Measurements from ENCODE around the gene TMEM183A. TPM values are rescaled to one million over a fixed set of nuclear protein-coding genes. Genes with fewer than 3 reads are reported as not detected.

TMEM183A gene
- total and polyA plus RNA-seq, 2 donors (not counting 1 experiment from before 2014, with no cell fraction given), result 61.2 to 65.2 TPM

DNA sequence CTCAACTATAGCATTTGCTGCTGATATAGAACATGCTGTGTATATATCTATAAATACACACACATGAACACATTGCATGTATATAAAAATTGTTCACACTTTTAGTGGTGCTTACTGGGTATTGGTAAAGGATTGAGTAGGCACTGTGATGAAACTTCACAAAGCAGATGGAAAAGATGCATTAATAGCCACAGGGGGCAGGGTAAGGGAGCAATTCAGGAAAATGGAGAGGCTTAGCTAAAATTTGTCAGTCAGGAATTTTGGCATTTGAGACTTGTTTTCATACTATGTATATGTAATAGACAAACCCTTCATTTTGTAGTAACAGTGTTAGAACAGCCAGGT, 18.5 kb downstream of the TMEM183A start:
- ATAC-seq (ENCODE audit: low read depth) (no peak), DNase-seq (no peak)
- intact Hi-C loops (cut with micrococcal nuclease), result loop anchor here (1.0 to 10.0 kb wide), 3 partner anchors 18 to 769 kb away; partner anchors contain the start of genes CYB5R1, TMEM183A, ZBED6 and ZC3H11A
- H3K27ac Mint-ChIP-seq, result peak overlapping the region; percentile 62
- Histone ChIP-seq H3K4me2 (replicated peaks; ENCODE audit: low read depth, low read length, poor library complexity, severe bottlenecking) (peak overlapping the region; percentile 95), H3K4me3 (ENCODE audit: control extremely low read depth in 1 of 5, extremely low read depth in 1 of 5, insufficient read depth in 1 of 5, low read depth in 2 of 5, low read length in 4 of 5) (peak overlapping the region in 3 of 5 experiments; percentile 23 to 68 (median 66)), H3K79me2 (ENCODE audit: control insufficient read depth, insufficient read depth, low read length) (no peaks in the 10 kb centered on the region), H2AFZ (ENCODE audit: insufficient read depth, low read depth, low read length, poor library complexity, severe bottlenecking) (peak overlapping the region; percentile 87), H3K9ac (ENCODE audit: low read length) (peak overlapping the region; percentile 77), H3K9me3 (ENCODE audit: control extremely low read depth in 1 of 3, control insufficient read depth in 2 of 3, insufficient read depth in 1 of 3, low read length in 2 of 3) (peaks cover 0 to 7% (median 0%) of the 10 kb centered on the region in 3 donors), H3K4me1 (ENCODE audit: control insufficient read depth in 2 of 2, insufficient read depth in 2 of 2, low read length in 2 of 2) (peaks cover 10 to 16% of the 10 kb centered on the region in 2 donors), H4K20me1 (ENCODE audit: control insufficient read depth, insufficient read depth, low read length, poor library complexity, severe bottlenecking) (no peaks in the 10 kb centered on the region), H3K36me3 (replicated peaks in 1 of 2; ENCODE audit: control extremely low read depth in 1 of 2, control insufficient read depth in 1 of 2, extremely low read depth in 1 of 2, insufficient read depth in 2 of 2, low read length in 1 of 2) (peaks cover 4 to 29% of the 10 kb centered on the region in 2 experiments), H3K27ac (ENCODE audit: low read length in 2 of 2) (peak overlapping the region in 1 of 2 donors; percentile 48), H3K27me3 (replicated peaks in 1 of 4; ENCODE audit: control extremely low read depth in 1 of 4, control insufficient read depth in 3 of 4, insufficient read depth in 4 of 4, low read length in 3 of 4) (peaks cover 0 to 16% (median 5%) of the 10 kb centered on the region in 4 experiments)
- peaks cover 16% of the 10 kb centered on the region for H3K4me1 Mint-ChIP-seq
- peaks cover 7% of the 10 kb centered on the region for H3K27me3 Mint-ChIP-seq
- TF ChIP-seq EZH2 (IDR thresholded peaks at IDR 0.05; ENCODE audit: borderline replicate concordance, insufficient read depth, low read depth, low read length, poor library complexity, severe bottlenecking), result no peak
- TF ChIP-seq, protein P1, sequence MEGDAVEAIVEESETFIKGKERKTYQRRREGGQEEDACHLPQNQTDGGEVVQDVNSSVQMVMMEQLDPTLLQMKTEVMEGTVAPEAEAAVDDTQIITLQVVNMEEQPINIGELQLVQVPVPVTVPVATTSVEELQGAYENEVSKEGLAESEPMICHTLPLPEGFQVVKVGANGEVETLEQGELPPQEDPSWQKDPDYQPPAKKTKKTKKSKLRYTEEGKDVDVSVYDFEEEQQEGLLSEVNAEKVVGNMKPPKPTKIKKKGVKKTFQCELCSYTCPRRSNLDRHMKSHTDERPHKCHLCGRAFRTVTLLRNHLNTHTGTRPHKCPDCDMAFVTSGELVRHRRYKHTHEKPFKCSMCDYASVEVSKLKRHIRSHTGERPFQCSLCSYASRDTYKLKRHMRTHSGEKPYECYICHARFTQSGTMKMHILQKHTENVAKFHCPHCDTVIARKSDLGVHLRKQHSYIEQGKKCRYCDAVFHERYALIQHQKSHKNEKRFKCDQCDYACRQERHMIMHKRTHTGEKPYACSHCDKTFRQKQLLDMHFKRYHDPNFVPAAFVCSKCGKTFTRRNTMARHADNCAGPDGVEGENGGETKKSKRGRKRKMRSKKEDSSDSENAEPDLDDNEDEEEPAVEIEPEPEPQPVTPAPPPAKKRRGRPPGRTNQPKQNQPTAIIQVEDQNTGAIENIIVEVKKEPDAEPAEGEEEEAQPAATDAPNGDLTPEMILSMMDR (IDR thresholded peaks at IDR 0.05), result no peak
- POLR2A ChIA-PET, result interaction anchor here (1.2 kb wide), 1 partner anchor 19 kb away, joined by 3 read pairs; the partner anchor contains the start of gene TMEM183A
- CTCF ChIA-PET, result interaction anchor here (1.0 to 1.7 kb wide), 5 partner anchors 11 to 27 kb away, joined by 3 to 7 read pairs (median 5); partner anchors contain the start of gene TMEM183A
- H3K9me3 Mint-ChIP-seq (ENCODE audit: insufficient read depth), result no peaks in the 10 kb centered on the region
- peak overlapping the region; percentile 70 for H3K4me3 Mint-ChIP-seq

DNA sequence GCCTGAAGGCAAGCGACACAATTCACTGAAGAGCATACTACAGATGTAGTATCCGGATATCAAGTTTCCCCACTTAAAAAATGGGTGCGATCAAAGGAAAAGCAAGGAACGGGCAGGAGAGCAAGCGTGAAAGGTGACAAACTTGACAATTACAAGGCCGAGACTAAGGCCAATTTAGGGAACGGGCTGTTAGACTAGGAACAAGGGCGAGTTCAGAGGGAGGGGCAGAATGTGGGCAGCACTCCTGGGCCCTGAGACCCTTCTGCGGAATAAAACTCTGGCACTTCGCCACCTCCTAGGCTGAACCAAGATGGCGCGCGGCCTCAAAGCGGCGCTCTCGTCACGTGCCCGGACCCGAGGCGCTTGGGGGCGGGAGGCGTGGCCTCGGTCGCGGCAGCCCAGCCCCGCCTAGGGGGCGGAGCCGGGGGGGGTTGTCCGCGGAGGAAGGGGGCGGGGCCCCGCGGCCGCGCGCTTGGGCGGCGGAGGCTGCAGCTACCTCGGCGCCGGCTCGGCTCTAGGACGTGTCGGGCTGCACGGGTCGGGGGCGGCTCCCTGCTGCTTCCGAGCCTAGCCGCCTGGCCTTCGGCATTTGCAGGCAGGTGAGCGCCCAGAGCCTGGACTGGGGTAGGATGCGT, 19.0 kb downstream of the TMEM183A start, which contains the start of gene PPFIA4:
Gene PPFIA4, plus strand, starts transcription at position 461 of the 635 bp plus-strand sequence. CDS start 12,518 bp downstream, outside the sequence.
- Histone ChIP-seq H4K20me1 (ENCODE audit: control insufficient read depth, insufficient read depth, low read length, poor library complexity, severe bottlenecking) (no peaks in the 10 kb centered on the region), H3K79me2 (ENCODE audit: control insufficient read depth, insufficient read depth, low read length) (no peaks in the 10 kb centered on the region), H3K36me3 (replicated peaks in 1 of 2; ENCODE audit: control extremely low read depth in 1 of 2, control insufficient read depth in 1 of 2, extremely low read depth in 1 of 2, insufficient read depth in 2 of 2, low read length in 1 of 2) (peaks cover 4 to 24% of the 10 kb centered on the region in 2 experiments), H3K27ac (ENCODE audit: low read length in 2 of 2) (peak within 1 kb of the TSS in 1 of 2 donors; percentile 48), H3K4me3 (ENCODE audit: control extremely low read depth in 1 of 5, extremely low read depth in 1 of 5, insufficient read depth in 1 of 5, low read depth in 2 of 5, low read length in 4 of 5) (peak within 1 kb of the TSS; percentile 53 to 68 (median 65)), H3K4me2 (replicated peaks; ENCODE audit: low read depth, low read length, poor library complexity, severe bottlenecking) (peak within 1 kb of the TSS; percentile 95), H3K9me3 (ENCODE audit: control extremely low read depth in 1 of 3, control insufficient read depth in 2 of 3, insufficient read depth in 1 of 3, low read length in 2 of 3) (peaks cover 0 to 7% (median 0%) of the 10 kb centered on the region in 3 donors), H3K9ac (ENCODE audit: low read length) (peak within 1 kb of the TSS; percentile 77), H3K4me1 (ENCODE audit: control insufficient read depth in 2 of 2, insufficient read depth in 2 of 2, low read length in 2 of 2) (peaks cover 10 to 16% of the 10 kb centered on the region in 2 donors), H2AFZ (ENCODE audit: insufficient read depth, low read depth, low read length, poor library complexity, severe bottlenecking) (peak within 1 kb of the TSS; percentile 87), H3K27me3 (replicated peaks in 1 of 4; ENCODE audit: control extremely low read depth in 1 of 4, control insufficient read depth in 3 of 4, insufficient read depth in 4 of 4, low read length in 3 of 4) (peaks cover 0 to 16% (median 5%) of the 10 kb centered on the region in 4 experiments)
- intact Hi-C loops (cut with micrococcal nuclease), result loop anchor here (1.0 to 10.0 kb wide), 3 partner anchors 19 to 769 kb away; partner anchors contain the start of genes CYB5R1, TMEM183A, ZBED6 and ZC3H11A
- Mint-ChIP-seq H3K4me3 (peak within 1 kb of the TSS; percentile 84), H3K27ac (peak within 1 kb of the TSS; percentile 62), H3K27me3 (peaks cover 7% of the 10 kb centered on the region), H3K4me1 (peaks cover 16% of the 10 kb centered on the region), H3K9me3 (ENCODE audit: insufficient read depth) (no peaks in the 10 kb centered on the region)
- ChIA-PET POLR2A (interaction anchor here (1.2 kb wide), 1 partner anchor 19 kb away, joined by 3 read pairs; the partner anchor contains the start of gene TMEM183A), CTCF (interaction anchor here (0.6 to 1.5 kb wide), 3 partner anchors 13 to 354 kb away, joined by 5 to 7 read pairs (median 5); partner anchors contain the start of gene TMEM183A)
- DNase-seq (peak; percentile 90), ATAC-seq (ENCODE audit: low read depth) (peak; percentile 96)
- WGBS (ENCODE audit: insufficient coverage), result 14% methylated on average over 52 of the region's 52 CpGs
- no peak for TF ChIP-seq EZH2 (IDR thresholded peaks at IDR 0.05; ENCODE audit: borderline replicate concordance, insufficient read depth, low read depth, low read length, poor library complexity, severe bottlenecking)
- TF ChIP-seq, protein P1 (IDR thresholded peaks at IDR 0.05), result no peak
